Measurements from ENCODE around the gene NRAP.

- TF ChIP-seq POLR2AphosphoS5 (IDR thresholded peaks at IDR 0.05) = no peak
- no peak for TF ChIP-seq MXI1 (conservative IDR thresholded peaks at IDR 0.05; ENCODE audit: poor library complexity, severe bottlenecking)
- TF ChIP-seq EZH2 (IDR thresholded peaks at IDR 0.05; ENCODE audit: borderline replicate concordance, insufficient read depth, low read length, poor library complexity, severe bottlenecking) = no peak
- TF ChIP-seq, protein P1, sequence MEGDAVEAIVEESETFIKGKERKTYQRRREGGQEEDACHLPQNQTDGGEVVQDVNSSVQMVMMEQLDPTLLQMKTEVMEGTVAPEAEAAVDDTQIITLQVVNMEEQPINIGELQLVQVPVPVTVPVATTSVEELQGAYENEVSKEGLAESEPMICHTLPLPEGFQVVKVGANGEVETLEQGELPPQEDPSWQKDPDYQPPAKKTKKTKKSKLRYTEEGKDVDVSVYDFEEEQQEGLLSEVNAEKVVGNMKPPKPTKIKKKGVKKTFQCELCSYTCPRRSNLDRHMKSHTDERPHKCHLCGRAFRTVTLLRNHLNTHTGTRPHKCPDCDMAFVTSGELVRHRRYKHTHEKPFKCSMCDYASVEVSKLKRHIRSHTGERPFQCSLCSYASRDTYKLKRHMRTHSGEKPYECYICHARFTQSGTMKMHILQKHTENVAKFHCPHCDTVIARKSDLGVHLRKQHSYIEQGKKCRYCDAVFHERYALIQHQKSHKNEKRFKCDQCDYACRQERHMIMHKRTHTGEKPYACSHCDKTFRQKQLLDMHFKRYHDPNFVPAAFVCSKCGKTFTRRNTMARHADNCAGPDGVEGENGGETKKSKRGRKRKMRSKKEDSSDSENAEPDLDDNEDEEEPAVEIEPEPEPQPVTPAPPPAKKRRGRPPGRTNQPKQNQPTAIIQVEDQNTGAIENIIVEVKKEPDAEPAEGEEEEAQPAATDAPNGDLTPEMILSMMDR (IDR thresholded peaks at IDR 0.05; ENCODE audit: poor library complexity, severe bottlenecking) = no peak
- TF ChIP-seq SMC3 (conservative IDR thresholded peaks at IDR 0.05; ENCODE audit: poor library complexity) = no peak
- TF ChIP-seq RAD21 (conservative IDR thresholded peaks at IDR 0.05) = no peak
- TF ChIP-seq REST (IDR thresholded peaks at IDR 0.05; ENCODE audit: borderline replicate concordance) = no peak
These were observed 19.5 kb upstream of the NRAP start for GRCh38 chr10:113683300-113683699.

Data from neural cell (in vitro differentiated cells).